HG02610 (cell line): ENCODE results near the gene CAMK1.

Source experiments
- ATAC-seq: cut with Tn5 transposase; IDR thresholded peaks from one replicate; pipeline ENCODE4 v1.9.1; 2021; ENCODE audit warnings: mild to moderate bottlenecking, moderate library complexity; ENCODE audit not compliant: unreplicated experiment

The CAMK1 gene

GRCh38 chr3:9713142-9713541, 56.6 kb downstream of the CAMK1 start:
- ATAC-seq = no peak

GRCh38 chr3:9712415-9712814, 57.3 kb downstream of the CAMK1 start:
- no peak for ATAC-seq

- ATAC-seq = no peak
These were observed 59.5 kb downstream of the CAMK1 start for GRCh38 chr3:9710174-9710739.
